ENCODE measurements around the gene RNF14.

- no peak for TF ChIP-seq CREB1 (IDR thresholded peaks at IDR 0.05; ENCODE audit: low read depth)
- TF ChIP-seq, protein P1, sequence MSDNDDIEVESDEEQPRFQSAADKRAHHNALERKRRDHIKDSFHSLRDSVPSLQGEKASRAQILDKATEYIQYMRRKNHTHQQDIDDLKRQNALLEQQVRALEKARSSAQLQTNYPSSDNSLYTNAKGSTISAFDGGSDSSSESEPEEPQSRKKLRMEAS (IDR thresholded peaks at IDR 0.05), result no peak
Measured at GRCh38 chr5:142023836-142024235, 54.9 kb downstream of the RNF14 start.
